Limb (tissue), 2 donors: ENCODE measurements around the gene AMHR2.

Experiments
- DNase-seq, 2 donors: peaks; one replicate each; pipeline ENCODE4 v3.0.0-alpha.2; 2016; ENCODE audit errors: extremely low spot score in 2 of 2

AMHR2 gene

GRCh38 chr12:53479331-53479730 is 55.7 kb downstream of the AMHR2 start:
- no peak for DNase-seq

- DNase-seq: no peak
Observed at GRCh38 chr12:53480491-53481442, 57.1 kb downstream of the AMHR2 start.
